Endothelial cell (in vitro differentiated cells): ENCODE data around the gene IL1RAPL1. TPM values are rescaled to one million over a fixed set of nuclear protein-coding genes. Genes with fewer than 3 reads are reported as not detected.

Experiments
- DNase-seq: peaks from one replicate; pipeline ENCODE4 v3.0.0; 2021; ENCODE audit warnings: low spot score
- H3K27ac Mint-ChIP-seq: one replicate; pipeline ENCODE4 v1.8.0; 2021; ENCODE audit warnings: mixed read lengths, inconsistent platforms; ENCODE audit not compliant: unreplicated experiment
- H3K27me3 Mint-ChIP-seq: one replicate; pipeline ENCODE4 v1.8.0; 2021; ENCODE audit warnings: mild to moderate bottlenecking, moderate library complexity, mixed read lengths, inconsistent platforms; ENCODE audit not compliant: unreplicated experiment
- H3K36me3 Mint-ChIP-seq: one replicate; pipeline ENCODE4 v1.8.0; 2021; ENCODE audit warnings: mild to moderate bottlenecking, low read depth, mixed read lengths, inconsistent platforms; ENCODE audit not compliant: unreplicated experiment
- H3K4me1 Mint-ChIP-seq: one replicate; pipeline ENCODE4 v1.8.0; 2021; ENCODE audit warnings: mild to moderate bottlenecking, mixed read lengths, inconsistent platforms; ENCODE audit not compliant: unreplicated experiment
- H3K4me3 Mint-ChIP-seq: one replicate; pipeline ENCODE4 v1.8.0; 2021; ENCODE audit warnings: mild to moderate bottlenecking, mixed read lengths, inconsistent platforms; ENCODE audit not compliant: unreplicated experiment
- H3K9me3 Mint-ChIP-seq: one replicate; pipeline ENCODE4 v1.8.0; 2021; ENCODE audit warnings: mixed read lengths, inconsistent platforms; ENCODE audit not compliant: unreplicated experiment
- total RNA-seq: library from RNA; stranded (reverse); fragmentation: NEBNext Ultra II Directional; extraction: Animal tissue kit (Norgen Biotek cat#: 25700); gene quantifications from one replicate; pipeline ENCODE4 v1.2.1, GENCODE V29; 2021; ENCODE audit not compliant: unreplicated experiment
- TF ChIP-seq, protein P1 (sequence below): fragments of 200-600 bp; sonication (generic); IDR thresholded peaks from one replicate; pipeline ENCODE4 v1.5.0; 2021; ENCODE audit warnings: antibody characterized with exemption; ENCODE audit not compliant: unreplicated experiment

The IL1RAPL1 gene
- total RNA-seq, 1 donor from 2014 or later = 0.18 TPM

- Mint-ChIP-seq H3K4me3 (no peak overlapping the region), H3K9me3 (no peaks in the 10 kb centered on the region), H3K36me3 (no peaks in the 10 kb centered on the region), H3K27ac (no peak overlapping the region), H3K27me3 (no peaks in the 10 kb centered on the region), H3K4me1 (peaks cover 5% of the 10 kb centered on the region)
- DNase-seq = no peak
- TF ChIP-seq, protein P1, sequence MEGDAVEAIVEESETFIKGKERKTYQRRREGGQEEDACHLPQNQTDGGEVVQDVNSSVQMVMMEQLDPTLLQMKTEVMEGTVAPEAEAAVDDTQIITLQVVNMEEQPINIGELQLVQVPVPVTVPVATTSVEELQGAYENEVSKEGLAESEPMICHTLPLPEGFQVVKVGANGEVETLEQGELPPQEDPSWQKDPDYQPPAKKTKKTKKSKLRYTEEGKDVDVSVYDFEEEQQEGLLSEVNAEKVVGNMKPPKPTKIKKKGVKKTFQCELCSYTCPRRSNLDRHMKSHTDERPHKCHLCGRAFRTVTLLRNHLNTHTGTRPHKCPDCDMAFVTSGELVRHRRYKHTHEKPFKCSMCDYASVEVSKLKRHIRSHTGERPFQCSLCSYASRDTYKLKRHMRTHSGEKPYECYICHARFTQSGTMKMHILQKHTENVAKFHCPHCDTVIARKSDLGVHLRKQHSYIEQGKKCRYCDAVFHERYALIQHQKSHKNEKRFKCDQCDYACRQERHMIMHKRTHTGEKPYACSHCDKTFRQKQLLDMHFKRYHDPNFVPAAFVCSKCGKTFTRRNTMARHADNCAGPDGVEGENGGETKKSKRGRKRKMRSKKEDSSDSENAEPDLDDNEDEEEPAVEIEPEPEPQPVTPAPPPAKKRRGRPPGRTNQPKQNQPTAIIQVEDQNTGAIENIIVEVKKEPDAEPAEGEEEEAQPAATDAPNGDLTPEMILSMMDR = no peak
Observed at GRCh38 chrX:28851871-28852270, 264.6 kb downstream of the IL1RAPL1 start.

GRCh38 chrX:28854637-28855036 is 267.4 kb downstream of the IL1RAPL1 start:
- H3K27ac Mint-ChIP-seq = no peak overlapping the region
- H3K36me3 Mint-ChIP-seq = no peaks in the 10 kb centered on the region
- peaks cover 5% of the 10 kb centered on the region for H3K4me1 Mint-ChIP-seq
- no peak overlapping the region for H3K4me3 Mint-ChIP-seq
- H3K9me3 Mint-ChIP-seq = no peaks in the 10 kb centered on the region
- DNase-seq = no peak
- H3K27me3 Mint-ChIP-seq = no peaks in the 10 kb centered on the region
- TF ChIP-seq, protein P1 = no peak

GRCh38 chrX:28876408-28876807 is 289.2 kb downstream of the IL1RAPL1 start:
- H3K27me3 Mint-ChIP-seq = no peaks in the 10 kb centered on the region
- H3K4me1 Mint-ChIP-seq = no peaks in the 10 kb centered on the region
- TF ChIP-seq, protein P1 = no peak
- no peaks in the 10 kb centered on the region for H3K36me3 Mint-ChIP-seq
- H3K27ac Mint-ChIP-seq = no peak overlapping the region
- no peak for DNase-seq
- no peaks in the 10 kb centered on the region for H3K9me3 Mint-ChIP-seq
- no peak overlapping the region for H3K4me3 Mint-ChIP-seq

- no peaks in the 10 kb centered on the region for H3K36me3 Mint-ChIP-seq
- DNase-seq = no peak
- no peaks in the 10 kb centered on the region for H3K4me1 Mint-ChIP-seq
- no peak overlapping the region for H3K27ac Mint-ChIP-seq
- H3K9me3 Mint-ChIP-seq = no peaks in the 10 kb centered on the region
- TF ChIP-seq, protein P1 = no peak
- H3K27me3 Mint-ChIP-seq = no peaks in the 10 kb centered on the region
- H3K4me3 Mint-ChIP-seq = no peak overlapping the region
Observed at GRCh38 chrX:28876901-28877300, 289.7 kb downstream of the IL1RAPL1 start.

DNA sequence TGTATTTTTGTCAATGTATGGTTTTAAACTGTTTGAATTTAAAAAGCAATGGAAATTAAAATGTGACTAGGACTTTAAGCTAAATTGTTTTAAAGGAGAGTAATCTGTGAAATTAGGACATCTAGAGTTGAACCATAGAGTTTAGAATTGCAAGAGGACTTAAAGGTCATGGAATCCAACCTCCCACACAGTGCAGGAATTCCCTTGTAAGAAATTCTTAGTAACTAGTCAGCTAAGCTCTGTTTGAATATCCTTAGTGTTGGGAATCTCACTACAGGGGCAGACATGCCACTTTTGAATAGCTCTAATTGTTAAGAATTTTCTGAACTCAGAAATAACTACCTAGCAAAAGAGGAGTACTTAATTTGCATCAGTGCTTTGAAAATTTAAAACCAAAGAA is 292.9 kb downstream of the IL1RAPL1 start:
- no peak overlapping the region for H3K27ac Mint-ChIP-seq
- no peaks in the 10 kb centered on the region for H3K4me1 Mint-ChIP-seq
- H3K36me3 Mint-ChIP-seq = no peaks in the 10 kb centered on the region
- H3K27me3 Mint-ChIP-seq = no peaks in the 10 kb centered on the region
- no peak for DNase-seq
- H3K9me3 Mint-ChIP-seq = no peaks in the 10 kb centered on the region
- H3K4me3 Mint-ChIP-seq = no peak overlapping the region
- TF ChIP-seq, protein P1 = no peak
